ENCODE measurements around the gene DPH1.

DNA sequence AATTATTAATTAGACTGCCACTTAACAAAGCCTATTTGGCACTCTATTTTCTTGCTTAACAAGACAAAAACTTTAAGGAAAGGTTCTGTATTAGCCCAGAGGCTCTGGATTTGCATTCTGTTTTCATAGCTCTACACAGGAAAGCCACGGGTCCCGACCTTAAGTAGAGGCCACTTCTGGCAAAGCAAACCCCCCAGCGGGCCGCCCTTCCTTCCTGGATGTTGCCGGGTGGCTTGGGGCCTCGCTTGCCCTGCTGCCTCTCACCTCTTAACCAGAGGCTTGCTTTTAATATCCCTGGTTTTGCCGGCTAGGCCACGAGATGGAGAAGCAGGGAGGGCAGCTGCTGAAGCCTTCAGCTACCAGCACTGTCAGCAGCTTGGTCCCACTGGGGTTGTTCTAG lies 9.2 kb upstream of the DPH1 start:
- TF ChIP-seq, protein P1, sequence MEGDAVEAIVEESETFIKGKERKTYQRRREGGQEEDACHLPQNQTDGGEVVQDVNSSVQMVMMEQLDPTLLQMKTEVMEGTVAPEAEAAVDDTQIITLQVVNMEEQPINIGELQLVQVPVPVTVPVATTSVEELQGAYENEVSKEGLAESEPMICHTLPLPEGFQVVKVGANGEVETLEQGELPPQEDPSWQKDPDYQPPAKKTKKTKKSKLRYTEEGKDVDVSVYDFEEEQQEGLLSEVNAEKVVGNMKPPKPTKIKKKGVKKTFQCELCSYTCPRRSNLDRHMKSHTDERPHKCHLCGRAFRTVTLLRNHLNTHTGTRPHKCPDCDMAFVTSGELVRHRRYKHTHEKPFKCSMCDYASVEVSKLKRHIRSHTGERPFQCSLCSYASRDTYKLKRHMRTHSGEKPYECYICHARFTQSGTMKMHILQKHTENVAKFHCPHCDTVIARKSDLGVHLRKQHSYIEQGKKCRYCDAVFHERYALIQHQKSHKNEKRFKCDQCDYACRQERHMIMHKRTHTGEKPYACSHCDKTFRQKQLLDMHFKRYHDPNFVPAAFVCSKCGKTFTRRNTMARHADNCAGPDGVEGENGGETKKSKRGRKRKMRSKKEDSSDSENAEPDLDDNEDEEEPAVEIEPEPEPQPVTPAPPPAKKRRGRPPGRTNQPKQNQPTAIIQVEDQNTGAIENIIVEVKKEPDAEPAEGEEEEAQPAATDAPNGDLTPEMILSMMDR (IDR thresholded peaks at IDR 0.05), result no peak
- no peak for TF ChIP-seq POLR2AphosphoS5 (IDR thresholded peaks at IDR 0.05)
- no peak for TF ChIP-seq EP300 (IDR thresholded peaks at IDR 0.05)
- TF ChIP-seq POLR2A (IDR thresholded peaks at IDR 0.05), result no peak
